Measurements from ENCODE around the gene SHH. TPM values are rescaled to one million over a fixed set of nuclear protein-coding genes. Genes with fewer than 3 reads are reported as not detected.

The SHH gene
- total and polyA plus RNA-seq, 2 of the 13 experiments (the other 11 are each of a cell fraction or from before 2014, with no cell fraction given) = 1.9 to 3.4 TPM

DNA sequence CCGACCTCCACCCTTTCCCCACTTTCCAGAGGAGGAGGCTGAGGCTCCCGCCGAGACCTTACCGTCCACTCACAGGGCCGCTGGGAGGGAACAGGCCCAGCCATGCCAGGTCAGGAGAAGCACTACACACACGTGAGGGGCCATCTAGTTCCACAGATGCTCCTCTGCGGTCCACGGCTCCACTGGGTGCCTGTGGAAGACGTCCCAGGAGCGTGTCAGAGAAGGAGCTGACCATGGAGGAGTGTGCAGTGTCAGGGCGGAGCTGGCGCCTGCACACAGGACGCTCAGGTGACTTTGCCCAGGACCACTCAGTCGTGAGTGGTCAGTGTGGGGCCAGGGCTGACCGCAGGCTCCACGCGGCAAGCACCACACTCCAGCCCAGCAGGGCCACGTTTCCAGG is 8.0 kb upstream of the SHH start (continued):
- TF ChIP-seq, protein P1, sequence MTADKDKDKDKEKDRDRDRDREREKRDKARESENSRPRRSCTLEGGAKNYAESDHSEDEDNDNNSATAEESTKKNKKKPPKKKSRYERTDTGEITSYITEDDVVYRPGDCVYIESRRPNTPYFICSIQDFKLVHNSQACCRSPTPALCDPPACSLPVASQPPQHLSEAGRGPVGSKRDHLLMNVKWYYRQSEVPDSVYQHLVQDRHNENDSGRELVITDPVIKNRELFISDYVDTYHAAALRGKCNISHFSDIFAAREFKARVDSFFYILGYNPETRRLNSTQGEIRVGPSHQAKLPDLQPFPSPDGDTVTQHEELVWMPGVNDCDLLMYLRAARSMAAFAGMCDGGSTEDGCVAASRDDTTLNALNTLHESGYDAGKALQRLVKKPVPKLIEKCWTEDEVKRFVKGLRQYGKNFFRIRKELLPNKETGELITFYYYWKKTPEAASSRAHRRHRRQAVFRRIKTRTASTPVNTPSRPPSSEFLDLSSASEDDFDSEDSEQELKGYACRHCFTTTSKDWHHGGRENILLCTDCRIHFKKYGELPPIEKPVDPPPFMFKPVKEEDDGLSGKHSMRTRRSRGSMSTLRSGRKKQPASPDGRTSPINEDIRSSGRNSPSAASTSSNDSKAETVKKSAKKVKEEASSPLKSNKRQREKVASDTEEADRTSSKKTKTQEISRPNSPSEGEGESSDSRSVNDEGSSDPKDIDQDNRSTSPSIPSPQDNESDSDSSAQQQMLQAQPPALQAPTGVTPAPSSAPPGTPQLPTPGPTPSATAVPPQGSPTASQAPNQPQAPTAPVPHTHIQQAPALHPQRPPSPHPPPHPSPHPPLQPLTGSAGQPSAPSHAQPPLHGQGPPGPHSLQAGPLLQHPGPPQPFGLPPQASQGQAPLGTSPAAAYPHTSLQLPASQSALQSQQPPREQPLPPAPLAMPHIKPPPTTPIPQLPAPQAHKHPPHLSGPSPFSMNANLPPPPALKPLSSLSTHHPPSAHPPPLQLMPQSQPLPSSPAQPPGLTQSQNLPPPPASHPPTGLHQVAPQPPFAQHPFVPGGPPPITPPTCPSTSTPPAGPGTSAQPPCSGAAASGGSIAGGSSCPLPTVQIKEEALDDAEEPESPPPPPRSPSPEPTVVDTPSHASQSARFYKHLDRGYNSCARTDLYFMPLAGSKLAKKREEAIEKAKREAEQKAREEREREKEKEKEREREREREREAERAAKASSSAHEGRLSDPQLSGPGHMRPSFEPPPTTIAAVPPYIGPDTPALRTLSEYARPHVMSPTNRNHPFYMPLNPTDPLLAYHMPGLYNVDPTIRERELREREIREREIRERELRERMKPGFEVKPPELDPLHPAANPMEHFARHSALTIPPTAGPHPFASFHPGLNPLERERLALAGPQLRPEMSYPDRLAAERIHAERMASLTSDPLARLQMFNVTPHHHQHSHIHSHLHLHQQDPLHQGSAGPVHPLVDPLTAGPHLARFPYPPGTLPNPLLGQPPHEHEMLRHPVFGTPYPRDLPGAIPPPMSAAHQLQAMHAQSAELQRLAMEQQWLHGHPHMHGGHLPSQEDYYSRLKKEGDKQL (CRISPR knock-in tag; IDR thresholded peaks at IDR 0.05; ENCODE audit: low read depth) = no peak
- no peak for TF ChIP-seq ELF3 (CRISPR knock-in tag; IDR thresholded peaks at IDR 0.05)
- no peak for TF ChIP-seq BRD4 (CRISPR knock-in tag; IDR thresholded peaks at IDR 0.05)
- no peak for TF ChIP-seq PITX1 (CRISPR knock-in tag; IDR thresholded peaks at IDR 0.05)
- TF ChIP-seq RAD21 (CRISPR knock-in tag; IDR thresholded peaks at IDR 0.05) = no peak

DNA sequence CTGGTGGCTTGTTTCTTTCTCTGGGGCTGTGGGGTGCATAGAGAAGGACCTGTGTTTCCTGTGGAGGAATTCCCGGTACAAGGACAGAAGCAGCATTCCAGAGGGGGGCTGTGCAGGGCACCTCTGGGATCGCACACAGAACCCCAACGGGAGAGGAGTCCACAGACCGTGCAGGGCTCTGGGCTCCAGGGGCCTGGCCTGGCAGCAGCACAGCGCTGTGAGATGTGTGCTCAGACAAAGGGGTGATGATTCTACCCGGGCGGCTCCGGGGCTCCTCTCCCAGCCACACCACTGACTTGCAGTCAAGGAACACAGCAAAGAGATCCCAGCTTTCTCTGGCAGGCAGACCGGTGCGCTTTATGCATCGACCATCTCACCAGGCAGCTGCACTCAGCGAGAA is 6.9 kb upstream of the SHH start:
- Histone ChIP-seq H3K27me3 (ENCODE audit: control insufficient read depth in 1 of 2, insufficient read depth in 2 of 2, low read length in 2 of 2) (peaks cover 8 to 76% of the 10 kb centered on the region in 2 experiments), H3K79me2 (ENCODE audit: insufficient read depth, low read length) (no peaks in the 10 kb centered on the region), H3K4me2 (ENCODE audit: low read depth, low read length) (no peak overlapping the region), H2AFZ (ENCODE audit: low read length) (no peak overlapping the region), H3K27ac (ENCODE audit: extremely low read length, insufficient read depth, low read length) (no peak overlapping the region), H3K4me3 (replicated peaks in 1 of 3; ENCODE audit: insufficient read depth in 1 of 3, low read depth in 2 of 3, low read length in 3 of 3) (no peak overlapping the region), H3K4me1 (ENCODE audit: insufficient read depth, low read length) (peaks cover under 1% of the 10 kb centered on the region; the same call in 1 of the 2 replicates), H4K20me1 (ENCODE audit: insufficient read depth, low read length) (peaks cover 5% of the 10 kb centered on the region; the same call in 1 of the 2 replicates), H3K36me3 (replicated peaks in 1 of 2; ENCODE audit: control insufficient read depth in 1 of 2, insufficient read depth in 2 of 2, low read length in 2 of 2) (no peaks in the 10 kb centered on the region), H3K9me3 (ENCODE audit: low read length) (no peaks in the 10 kb centered on the region), H3K9ac (ENCODE audit: insufficient read depth, low read depth, low read length) (no peak overlapping the region)
- intact Hi-C loops (cut with micrococcal nuclease; ENCODE audit: unreplicated experiment) (no loop called here), in situ Hi-C loops (cut with HindIII; ENCODE audit: extremely low pct_ligation_motif_present, low pct_unique_long_range_greater_than_20kb) (loop anchor here (5.0 to 25.0 kb wide), 3 partner anchors 146 to 818 kb away; partner anchors contain the start of gene RNF32)
- TF ChIP-seq, protein P2, sequence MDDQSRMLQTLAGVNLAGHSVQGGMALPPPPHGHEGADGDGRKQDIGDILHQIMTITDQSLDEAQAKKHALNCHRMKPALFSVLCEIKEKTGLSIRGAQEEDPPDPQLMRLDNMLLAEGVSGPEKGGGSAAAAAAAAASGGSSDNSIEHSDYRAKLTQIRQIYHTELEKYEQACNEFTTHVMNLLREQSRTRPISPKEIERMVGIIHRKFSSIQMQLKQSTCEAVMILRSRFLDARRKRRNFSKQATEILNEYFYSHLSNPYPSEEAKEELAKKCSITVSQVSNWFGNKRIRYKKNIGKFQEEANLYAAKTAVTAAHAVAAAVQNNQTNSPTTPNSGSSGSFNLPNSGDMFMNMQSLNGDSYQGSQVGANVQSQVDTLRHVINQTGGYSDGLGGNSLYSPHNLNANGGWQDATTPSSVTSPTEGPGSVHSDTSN (CRISPR knock-in tag; IDR thresholded peaks at IDR 0.05; ENCODE audit: borderline replicate concordance) = no peak
- TF ChIP-seq ARNT2 (CRISPR knock-in tag; IDR thresholded peaks at IDR 0.05; ENCODE audit: low read depth) (no peak), XBP1 (CRISPR knock-in tag; IDR thresholded peaks at IDR 0.05) (no peak), ZZZ3 (CRISPR knock-in tag; IDR thresholded peaks at IDR 0.05; ENCODE audit: borderline replicate concordance) (no peak)
- TF ChIP-seq, protein P3, sequence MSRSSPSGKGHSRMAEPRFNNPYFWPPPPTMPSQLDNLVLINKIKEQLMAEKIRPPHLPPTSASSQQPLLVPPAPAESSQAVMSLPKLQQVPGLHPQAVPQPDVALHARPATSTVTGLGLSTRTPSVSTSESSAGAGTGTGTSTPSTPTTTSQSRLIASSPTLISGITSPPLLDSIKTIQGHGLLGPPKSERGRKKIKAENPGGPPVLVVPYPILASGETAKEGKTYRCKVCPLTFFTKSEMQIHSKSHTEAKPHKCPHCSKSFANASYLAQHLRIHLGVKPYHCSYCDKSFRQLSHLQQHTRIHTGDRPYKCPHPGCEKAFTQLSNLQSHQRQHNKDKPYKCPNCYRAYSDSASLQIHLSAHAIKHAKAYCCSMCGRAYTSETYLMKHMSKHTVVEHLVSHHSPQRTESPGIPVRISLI (CRISPR knock-in tag; IDR thresholded peaks at IDR 0.05; ENCODE audit: borderline replicate concordance) = no peak
- ATAC-seq (no peak), FAIRE-seq (no peak), DNase-seq (ENCODE audit: low spot score) (no peak)
- ChIA-PET CTCF (ENCODE audit: low intra/inter-chr PET ratio, low total read pairs) (interaction anchor here (0.6 kb wide), 1 partner anchor 149 kb away, joined by 3 read pairs; no protein-coding TSS in a partner anchor), POLR2A (no interaction called here)
- 59% methylated on average over 5 of the region's 12 CpGs for WGBS (ENCODE audit: low lambda C conversion rate)
- no TSS peak for BruUV-seq (replicated peaks)

All from HepG2 (cell line).